H1 (cell line): ENCODE data around the gene G6PC1. TPM values are rescaled to one million over a fixed set of nuclear protein-coding genes. Genes with fewer than 3 reads are reported as not detected.
"Not testable (repeated sequence)": the region's sequence is repeated elsewhere in the genome, so short reads cannot be mapped to it uniquely, and the experiment has no call there.

Experiments used
- CTCF ChIA-PET: fragments of 300-600 bp; sonication (Branson Sonifier 250); formaldehyde crosslinking; loops from one replicate; lab custom pipeline; 2021; ENCODE audit not compliant: partially characterized antibody; lab: Charles Lee
- POLR2A ChIA-PET: fragments of 300-600 bp; sonication (Branson Sonifier 250); formaldehyde crosslinking; loops from one replicate; lab custom pipeline; 2021; ENCODE audit warnings: inconsistent platforms; ENCODE audit not compliant: partially characterized antibody; lab: Charles Lee
- DNase-seq, 2 experiments: peaks; one replicate each; pipeline versions ENCODE4 v3.0.0 to v3.0.0-alpha.2; 2010 to 2022; ENCODE audit warnings: low spot score in 2 of 2, low read depth in 1 of 2, mixed read lengths in 1 of 2
- FAIRE-seq: peaks from 2 replicates; lab custom pipeline; 2011; peaks lifted over from hg19 to GRCh38; lab: Jason Lieb, UNC
- H2AFZ ChIP-seq: 2 replicates; pipeline ENCODE4 v1.8.1; 2012; ENCODE audit warnings: low read length, inconsistent platforms
- H2AK5ac ChIP-seq: 2 replicates; pipeline ENCODE4 v1.6.1; 2013; ENCODE audit warnings: low read depth, low read length
- H2BK120ac ChIP-seq: replicated peaks from 2 replicates; pipeline ENCODE3; 2013; ENCODE audit warnings: low read depth, low read length, inconsistent platforms
- H2BK12ac ChIP-seq: 2 replicates; pipeline ENCODE4 v1.6.1; 2013; ENCODE audit warnings: low read depth, low read length
- H2BK15ac ChIP-seq: 2 replicates; pipeline ENCODE4 v1.6.1; 2013; ENCODE audit warnings: low read length
- H2BK20ac ChIP-seq: 2 replicates; pipeline ENCODE4 v1.6.1; 2013; ENCODE audit warnings: low read length
- H2BK5ac ChIP-seq: 2 replicates; pipeline ENCODE4 v1.6.1; 2013; ENCODE audit warnings: low read depth, low read length
- H3K14ac ChIP-seq: 2 replicates; pipeline ENCODE4 v1.6.1; 2013; ENCODE audit warnings: inconsistent platforms; ENCODE audit not compliant: insufficient read length
- H3K18ac ChIP-seq: 2 replicates; pipeline ENCODE4 v1.6.1; 2013; ENCODE audit warnings: low read length; ENCODE audit errors: extremely low read depth
- H3K23ac ChIP-seq: 2 replicates; pipeline ENCODE4 v1.6.1; 2013; ENCODE audit warnings: inconsistent platforms; ENCODE audit not compliant: insufficient read length
- H3K23me2 ChIP-seq: 2 replicates; pipeline ENCODE4 v1.6.1; 2013; ENCODE audit warnings: low read depth, low read length
- H3K27ac ChIP-seq: 2 replicates; pipeline ENCODE4 v1.6.1; 2011; ENCODE audit warnings: low read depth, low read length, inconsistent platforms
- H3K27me3 ChIP-seq, 4 experiments: replicated peaks in 1 of 4; 1 replicate in 1 of 4; 2 replicates in 3 of 4; pipeline versions ENCODE4 v1.6.1 to v1.8.1; 2011 to 2013; ENCODE audit warnings: low read length in 3 of 4, mild to moderate bottlenecking in 3 of 4, inconsistent platforms in 2 of 4, mixed read lengths in 2 of 4, moderate library complexity in 1 of 4; ENCODE audit not compliant: control insufficient read depth in 3 of 4, insufficient read depth in 3 of 4; ENCODE audit errors: extremely low read depth in 1 of 4
- H3K36me3 ChIP-seq, 4 experiments: 2 replicates each; pipeline versions ENCODE4 v1.6.1 to v1.8.1; 2011 to 2013; ENCODE audit warnings: mild to moderate bottlenecking in 4 of 4, low read length in 3 of 4, moderate library complexity in 2 of 4, control low read depth in 1 of 4, inconsistent platforms in 1 of 4; ENCODE audit not compliant: insufficient read depth in 4 of 4, control insufficient read depth in 2 of 4
- H3K4ac ChIP-seq: replicated peaks from 2 replicates; pipeline ENCODE3; 2013; ENCODE audit warnings: low read length, low read depth, mixed read lengths, inconsistent platforms; ENCODE audit not compliant: insufficient read length
- H3K4me1 ChIP-seq, 4 experiments: replicated peaks in 1 of 4; 1 replicate in 1 of 4; 2 replicates in 3 of 4; pipeline versions ENCODE4 v1.6.1 to v1.8.1; 2011 to 2013; ENCODE audit warnings: low read length in 3 of 4, inconsistent platforms in 2 of 4, mixed read lengths in 1 of 4; ENCODE audit not compliant: insufficient read depth in 4 of 4, control insufficient read depth in 3 of 4
- H3K4me2 ChIP-seq, 2 experiments: 2 replicates each; pipeline versions ENCODE4 v1.6.1 to v1.8.1; 2011 to 2013; ENCODE audit warnings: low read depth in 2 of 2, low read length in 2 of 2, control low read depth in 1 of 2, inconsistent platforms in 1 of 2, mild to moderate bottlenecking in 1 of 2; ENCODE audit not compliant: insufficient read depth in 1 of 2
- H3K4me3 ChIP-seq, 4 experiments: fragments of 200-600, 300-600 bp in 1 of 4; sonication (generic), shearing (Covaris generic), sonication (Bioruptor Twin) in 1 of 4; 2 replicates each; pipeline versions ENCODE4 v1.5.1 to v1.8.1; 2011 to 2016; ENCODE audit warnings: low read length in 4 of 4, low read depth in 3 of 4, control low read depth in 2 of 4, inconsistent platforms in 2 of 4, mild to moderate bottlenecking in 2 of 4, mixed read lengths in 1 of 4, moderate library complexity in 1 of 4; ENCODE audit not compliant: insufficient read depth in 2 of 4; ENCODE audit errors: extremely low read depth in 1 of 4
- H3K56ac ChIP-seq: replicated peaks from 2 replicates; pipeline ENCODE3; 2013; ENCODE audit warnings: low read depth, mild to moderate bottlenecking, mixed read lengths, low read length, inconsistent platforms; ENCODE audit not compliant: insufficient read length
- H3K79me1 ChIP-seq: 2 replicates; pipeline ENCODE4 v1.6.1; 2013; ENCODE audit warnings: low read depth, low read length, control low read depth
- H3K79me2 ChIP-seq, 2 experiments: 2 replicates each; pipeline versions ENCODE4 v1.6.1 to v1.8.1; 2012 to 2013; ENCODE audit warnings: low read length in 2 of 2, mild to moderate bottlenecking in 2 of 2, inconsistent platforms in 1 of 2; ENCODE audit not compliant: insufficient read depth in 2 of 2, control insufficient read depth in 1 of 2
- H3K9ac ChIP-seq, 4 experiments: replicated peaks in 1 of 4; 1 replicate in 1 of 4; 2 replicates in 3 of 4; pipeline versions ENCODE4 v1.6.1 to v1.8.1; 2011 to 2013; ENCODE audit warnings: low read depth in 3 of 4, low read length in 3 of 4, control low read depth in 2 of 4, mild to moderate bottlenecking in 2 of 4, moderate library complexity in 2 of 4, inconsistent platforms in 1 of 4; ENCODE audit errors: extremely low read depth in 1 of 4
- H3K9me3 ChIP-seq, 2 experiments: 2 replicates each; pipeline versions ENCODE4 v1.6.1 to v1.8.1; 2012 to 2013; ENCODE audit warnings: mild to moderate bottlenecking in 2 of 2, moderate library complexity in 2 of 2, control low read depth in 1 of 2, inconsistent platforms in 1 of 2, low read depth in 1 of 2, low read length in 1 of 2, mixed read lengths in 1 of 2; ENCODE audit not compliant: insufficient read depth in 2 of 2
- H4K20me1 ChIP-seq, 2 experiments: replicated peaks in 1 of 2; 2 replicates each; pipeline versions ENCODE3 to v1.8.1; 2011 to 2013; ENCODE audit warnings: inconsistent platforms in 2 of 2, low read length in 2 of 2, mild to moderate bottlenecking in 1 of 2; ENCODE audit not compliant: insufficient read depth in 2 of 2, control insufficient read depth in 1 of 2
- H4K5ac ChIP-seq: 2 replicates; pipeline ENCODE4 v1.6.1; 2013; ENCODE audit warnings: low read length, low read depth, mixed read lengths, inconsistent platforms; ENCODE audit not compliant: insufficient read length
- H4K8ac ChIP-seq: 2 replicates; pipeline ENCODE4 v1.8.0; 2013; ENCODE audit warnings: mild to moderate bottlenecking, moderate library complexity, low read length, inconsistent platforms; ENCODE audit not compliant: insufficient read depth; ENCODE audit errors: extremely low read depth
- H4K91ac ChIP-seq: replicated peaks from 2 replicates; pipeline ENCODE3; 2013; ENCODE audit warnings: low read length, mixed read lengths, inconsistent platforms; ENCODE audit not compliant: insufficient read length
- WGBS, 2 experiments: shearing (Covaris generic) in 1 of 2; methylation state at CpG; one replicate each; pipeline versions ENCODE4 v1.1.6 to v1.1.7; 2013 to 2015; ENCODE audit warnings: low lambda C conversion rate in 2 of 2, mixed read lengths in 2 of 2, inconsistent platforms in 1 of 2, low coverage in 1 of 2, missing lambda C conversion rate in 1 of 2; ENCODE audit not compliant: insufficient replicate concordance in 2 of 2, insufficient coverage in 1 of 2, insufficient read length in 1 of 2; ENCODE audit errors: extremely low coverage in 1 of 2, missing lambda C conversion rate in 1 of 2; 5-methylcytosine and 5-hydroxymethylcytosine counted together
- polyA plus RNA-seq, 7 experiments: library from polyadenylated mRNA; depleted of rRNA in 3 of 7; stranded (reverse) in 5 of 7; unstranded in 2 of 7; fragments of >200 nt in 5 of 7; fragments of 200-250 nt in 2 of 7; gene quantifications; 1 replicate in 5 of 7; 2 replicates in 1 of 7; 4 replicates in 1 of 7; pipeline versions ENCODE4 v1.2.1 to v1.2.3, GENCODE V29; 2011 to 2013; ENCODE audit warnings: missing spikeins in 2 of 7, mixed read lengths in 2 of 7
- total RNA-seq: library from RNA; stranded (reverse); fragmentation: NEBNext Ultra II Directional; extraction: Animal tissue kit (Norgen Biotek cat#: 25700); gene quantifications from 2 replicates; pipeline ENCODE4 v1.2.1, GENCODE V29; 2021

Gene G6PC1
- total and polyA plus RNA-seq, 2 of the 8 experiments (the other 6 are each of a cell fraction or from before 2014, with no cell fraction given) = 0.02 TPM; not detected in 1

GRCh38 chr17:42881706-42882105, 18.9 kb upstream of the G6PC1 start:
- not testable (repeated sequence) for H3K23ac ChIP-seq, H2BK15ac ChIP-seq, FAIRE-seq, H3K9ac ChIP-seq, H2AK5ac ChIP-seq, H3K56ac ChIP-seq, H3K23me2 ChIP-seq, H3K27me3 ChIP-seq, H3K79me2 ChIP-seq, H3K4me2 ChIP-seq, H3K79me1 ChIP-seq, H3K4ac ChIP-seq, H2BK20ac ChIP-seq, DNase-seq, H3K14ac ChIP-seq, H3K18ac ChIP-seq, H4K5ac ChIP-seq, H4K91ac ChIP-seq, H2AFZ ChIP-seq, H3K27ac ChIP-seq, H3K36me3 ChIP-seq, H2BK12ac ChIP-seq, H2BK120ac ChIP-seq, H3K4me1 ChIP-seq, H4K8ac ChIP-seq, H2BK5ac ChIP-seq, H3K4me3 ChIP-seq, H3K9me3 ChIP-seq, H4K20me1 ChIP-seq
- CTCF ChIA-PET = interaction anchor here (0.7 to 2.3 kb wide), 10 partner anchors 9 to 1168 kb away, joined by 3 to 7 read pairs (median 3); no protein-coding TSS in a partner anchor
- POLR2A ChIA-PET = interaction anchor here (0.7 kb wide), 1 partner anchor 28 kb away, joined by 3 read pairs; no protein-coding TSS in a partner anchor
- WGBS, 2 experiments = 91% methylated on average over 6 of the region's 6 CpGs; no CpG with 5 or more reads in 1 of the 2 experiments
